Measurements from ENCODE around the gene CUEDC2. TPM values are rescaled to one million over a fixed set of nuclear protein-coding genes. Genes with fewer than 3 reads are reported as not detected.

The CUEDC2 gene
- total RNA-seq, 1 donor from 2014 or later, result 73.3 TPM

MicroRNA genes within 50 kb of the gene (microRNA counts, 767-probe panel; counts per million panel counts)
- microRNA hsa-miR-146b-3p (not detected), microRNA hsa-miR-146b-5p (not detected)

Small RNA genes lying within 50 kb of the gene (microRNA-seq; reads per million reads assigned to microRNA genes)
- 38.3 reads per million, percentile 44 among the genes with 10 or more reads in this experiment for gene MIR146B

Other genes with a start within 250 kb of the CUEDC2 start
- 5.0 and 5.6 TPM in 2 replicates for gene ELOVL3, start 206.3 kb downstream of the CUEDC2 start, total RNA-seq
- 11.6 and 18.1 TPM in 2 replicates for gene PITX3, start 191.1 kb downstream of the CUEDC2 start, total RNA-seq
- 62.8 and 63.6 TPM in 2 replicates for gene GBF1, start 187.0 kb downstream of the CUEDC2 start, total RNA-seq
- 43.6 and 45.0 TPM in 2 replicates for gene NFKB2, start 36.9 kb downstream of the CUEDC2 start, total RNA-seq
- 0.10 and 0.32 TPM in 2 replicates for gene PSD, start 13.8 kb downstream of the CUEDC2 start, total RNA-seq
- gene FBXL15, start 11.7 kb downstream of the CUEDC2 start, total RNA-seq, result 17.3 and 22.4 TPM in 2 replicates
- not detected in 2 replicates for gene C10orf95, start 19.0 kb upstream of the CUEDC2 start, total RNA-seq
- 180 and 206 TPM in 2 replicates for gene ACTR1A, start 70.1 kb upstream of the CUEDC2 start, total RNA-seq
- gene SUFU, start 71.4 kb upstream of the CUEDC2 start, total RNA-seq, result 3.1 and 4.0 TPM in 2 replicates
- gene TRIM8, start 211.9 kb upstream of the CUEDC2 start, total RNA-seq, result 230 and 274 TPM in 2 replicates